BLaER1 (cell line): ENCODE results near the gene RASD1.

Source experiments
- H3K27ac ChIP-seq: shearing (Covaris generic); formaldehyde crosslinking; 2 replicates; pipeline ENCODE4 v1.8.1; 2022
- H3K27me3 ChIP-seq: shearing (Covaris generic); formaldehyde crosslinking; 2 replicates; pipeline ENCODE4 v1.8.1; 2022
- H3K36me3 ChIP-seq: shearing (Covaris generic); formaldehyde crosslinking; 2 replicates; pipeline ENCODE4 v1.8.1; 2022
- H3K4me1 ChIP-seq: shearing (Covaris generic); formaldehyde crosslinking; 2 replicates; pipeline ENCODE4 v1.8.1; 2022
- H3K4me2 ChIP-seq: shearing (Covaris generic); formaldehyde crosslinking; 2 replicates; pipeline ENCODE4 v1.8.1; 2022
- H3K4me3 ChIP-seq: shearing (Covaris generic); formaldehyde crosslinking; 2 replicates; pipeline ENCODE4 v1.8.1; 2022
- H3K9ac ChIP-seq: shearing (Covaris generic); formaldehyde crosslinking; 2 replicates; pipeline ENCODE4 v1.8.1; 2022
- H3K9me3 ChIP-seq: shearing (Covaris generic); formaldehyde crosslinking; 2 replicates; pipeline ENCODE4 v1.8.1; 2022
- H4K20me1 ChIP-seq: shearing (Covaris generic); formaldehyde crosslinking; 2 replicates; pipeline ENCODE4 v1.8.1; 2022
- Cebpa-rat ChIP-seq: shearing (Covaris generic); IDR thresholded peaks from 2 replicates; pipeline ENCODE4 v1.8.1; 2022

The RASD1 gene

DNA sequence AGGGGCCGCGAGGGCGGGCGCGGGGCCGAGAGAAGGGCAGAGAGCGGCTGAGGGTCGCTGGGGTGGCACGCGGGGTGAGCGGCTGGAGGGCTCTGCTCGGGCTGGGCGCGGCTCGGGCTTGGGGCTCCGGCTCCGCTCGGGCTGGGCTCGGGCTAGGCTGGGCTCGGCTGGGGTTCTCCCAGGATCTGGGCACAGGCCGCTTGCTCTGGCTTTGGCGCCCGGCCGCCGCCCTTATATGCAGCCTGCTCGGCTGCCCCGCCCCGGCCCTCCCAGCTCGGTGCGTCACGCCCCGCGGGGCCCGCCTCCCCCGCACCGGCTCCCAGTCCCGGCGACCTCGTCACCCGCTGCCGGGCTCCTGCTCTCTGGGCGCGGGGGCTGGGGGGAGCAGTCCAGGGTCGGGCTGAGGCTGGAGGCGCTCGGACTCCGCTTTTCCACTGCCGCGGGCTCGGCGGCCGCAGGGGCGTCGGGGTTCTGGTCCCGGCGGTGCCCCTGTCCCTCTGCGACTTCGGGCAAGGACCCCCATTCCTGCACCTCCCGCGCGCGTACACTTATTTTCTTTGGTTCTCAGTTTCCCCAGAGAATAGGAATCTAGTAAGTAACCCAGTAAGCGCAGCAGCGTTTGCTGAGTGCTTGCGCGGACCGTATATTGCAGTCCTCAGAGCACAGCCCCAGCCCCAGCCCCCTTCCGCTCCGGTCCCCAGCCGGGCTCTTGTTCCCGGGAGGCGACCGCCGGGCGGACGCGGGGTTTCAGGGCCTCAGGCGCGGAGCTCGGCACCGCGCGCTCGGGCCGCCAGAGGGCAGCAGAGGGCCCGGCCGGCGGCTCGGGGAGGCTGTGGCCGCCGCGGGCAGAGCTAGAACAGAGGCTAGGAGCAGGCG lies at the start of gene RASD1:
Gene RASD1, minus strand, starts transcription at position 207 of the 876 bp plus-strand sequence. CDS start 214 bp downstream, outside the sequence.
- H4K20me1 ChIP-seq, result peaks cover 41% of the 10 kb centered on the region
- H3K9ac ChIP-seq, result peak within 1 kb of the TSS; percentile 82
- TF ChIP-seq Cebpa-rat, result no peak
- peak within 1 kb of the TSS; percentile 77 for H3K4me3 ChIP-seq
- no peaks in the 10 kb centered on the region for H3K9me3 ChIP-seq
- peak within 1 kb of the TSS; percentile 75 for H3K27ac ChIP-seq
- peak within 1 kb of the TSS; percentile 100 for H3K4me2 ChIP-seq
- H3K4me1 ChIP-seq, result peaks cover 72% of the 10 kb centered on the region
- peaks cover 12% of the 10 kb centered on the region; the same call in 1 of the 2 replicates for H3K36me3 ChIP-seq
- H3K27me3 ChIP-seq, result peaks cover 20% of the 10 kb centered on the region

- H4K20me1 ChIP-seq, result no peaks in the 10 kb centered on the region
- no peaks in the 10 kb centered on the region for H3K9me3 ChIP-seq
- peaks cover 84% of the 10 kb centered on the region for H3K4me1 ChIP-seq
- H3K9ac ChIP-seq, result no peak overlapping the region
- no peaks in the 10 kb centered on the region for H3K27me3 ChIP-seq
- TF ChIP-seq Cebpa-rat, result no peak
- 0 out of 2 replicates have a peak overlapping the region, but pooled peaks have one; percentile 61 for H3K27ac ChIP-seq
- no peaks in the 10 kb centered on the region for H3K36me3 ChIP-seq
- H3K4me2 ChIP-seq, result no peak overlapping the region
- no peak overlapping the region for H3K4me3 ChIP-seq
These were observed 49.8 kb upstream of the RASD1 start for GRCh38 chr17:17545984-17546383.

GRCh38 chr17:17545031-17545820 lies 49.0 kb upstream of the RASD1 start:
- TF ChIP-seq Cebpa-rat, result no peak
- H3K27me3 ChIP-seq, result no peaks in the 10 kb centered on the region
- H4K20me1 ChIP-seq, result no peaks in the 10 kb centered on the region
- H3K4me1 ChIP-seq, result peaks cover 84% of the 10 kb centered on the region
- no peaks in the 10 kb centered on the region for H3K9me3 ChIP-seq
- H3K27ac ChIP-seq, result peak overlapping the region; percentile 61
- no peaks in the 10 kb centered on the region for H3K36me3 ChIP-seq
- H3K9ac ChIP-seq, result no peak overlapping the region
- peak overlapping the region; percentile 75 for H3K4me2 ChIP-seq
- H3K4me3 ChIP-seq, result no peak overlapping the region

- peaks cover 87% of the 10 kb centered on the region for H3K4me1 ChIP-seq
- no peak for TF ChIP-seq Cebpa-rat
- no peak overlapping the region for H3K9ac ChIP-seq
- H3K9me3 ChIP-seq, result no peaks in the 10 kb centered on the region
- H4K20me1 ChIP-seq, result no peaks in the 10 kb centered on the region
- no peaks in the 10 kb centered on the region for H3K36me3 ChIP-seq
- peak overlapping the region; percentile 75 for H3K4me2 ChIP-seq
- H3K27me3 ChIP-seq, result no peaks in the 10 kb centered on the region
- H3K4me3 ChIP-seq, result no peak overlapping the region
- H3K27ac ChIP-seq, result no peak overlapping the region
These were observed 46.9 kb upstream of the RASD1 start for GRCh38 chr17:17542906-17543635.

- H3K27me3 ChIP-seq, result no peaks in the 10 kb centered on the region
- peak overlapping the region; percentile 8; the same call in 1 of the 2 replicates for H3K9ac ChIP-seq
- no peak overlapping the region for H3K4me3 ChIP-seq
- H3K9me3 ChIP-seq, result no peaks in the 10 kb centered on the region
- no peaks in the 10 kb centered on the region for H3K36me3 ChIP-seq
- H4K20me1 ChIP-seq, result no peaks in the 10 kb centered on the region
- H3K4me1 ChIP-seq, result peaks cover 79% of the 10 kb centered on the region
- peak overlapping the region; percentile 75 for H3K4me2 ChIP-seq
- no peak for TF ChIP-seq Cebpa-rat
- peak overlapping the region; percentile 55 for H3K27ac ChIP-seq
These were observed 45.4 kb upstream of the RASD1 start for GRCh38 chr17:17541640-17542001.

- H3K27me3 ChIP-seq, result no peaks in the 10 kb centered on the region
- peak overlapping the region; percentile 55 for H3K27ac ChIP-seq
- peak overlapping the region; percentile 8; the same call in 1 of the 2 replicates for H3K9ac ChIP-seq
- H3K9me3 ChIP-seq, result no peaks in the 10 kb centered on the region
- no peak for TF ChIP-seq Cebpa-rat
- no peaks in the 10 kb centered on the region for H4K20me1 ChIP-seq
- H3K4me1 ChIP-seq, result peaks cover 79% of the 10 kb centered on the region
- H3K36me3 ChIP-seq, result no peaks in the 10 kb centered on the region
- H3K4me3 ChIP-seq, result no peak overlapping the region
- peak overlapping the region; percentile 75 for H3K4me2 ChIP-seq
These were observed 44.9 kb upstream of the RASD1 start for GRCh38 chr17:17540935-17541639.

DNA sequence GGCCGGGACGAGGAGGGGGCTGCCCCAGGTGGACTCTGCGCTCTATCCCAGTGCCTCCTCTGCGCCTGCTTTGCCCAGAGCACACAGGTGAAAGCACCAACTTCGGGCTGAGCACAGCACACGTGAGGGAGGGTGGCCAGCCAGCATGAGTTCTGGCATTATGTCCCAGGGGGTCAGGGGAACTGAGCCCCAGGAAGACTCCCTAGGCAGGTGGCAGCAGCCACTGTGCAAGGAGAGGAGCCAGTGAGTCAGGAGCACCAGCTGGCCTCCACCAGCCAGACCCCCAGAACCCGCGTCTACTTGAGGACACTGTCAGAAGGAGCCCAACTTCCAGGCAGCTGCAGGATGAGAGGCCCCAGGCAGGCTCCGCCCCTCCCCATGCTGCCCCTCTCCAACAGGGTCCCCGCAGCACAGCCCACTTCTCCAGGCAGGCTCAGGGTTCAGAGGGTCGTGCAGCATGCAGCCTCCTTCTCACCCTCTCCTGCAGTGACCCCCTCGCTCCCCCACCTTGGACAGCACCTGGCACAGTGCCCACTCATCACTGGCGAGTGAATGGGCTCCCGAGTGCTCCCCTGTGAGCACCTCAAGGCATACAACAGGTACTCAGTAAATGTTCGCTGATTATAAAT lies 44.2 kb upstream of the RASD1 start:
- Histone ChIP-seq H3K9ac (peak overlapping the region; percentile 19; the same call in 1 of the 2 replicates), H3K36me3 (no peaks in the 10 kb centered on the region), H3K27me3 (no peaks in the 10 kb centered on the region), H3K4me1 (peaks cover 79% of the 10 kb centered on the region), H3K9me3 (no peaks in the 10 kb centered on the region), H3K27ac (peak overlapping the region; percentile 56), H3K4me3 (no peak overlapping the region), H3K4me2 (peak overlapping the region; percentile 75), H4K20me1 (no peaks in the 10 kb centered on the region)
- TF ChIP-seq Cebpa-rat, result no peak

- Histone ChIP-seq H3K9ac (no peak overlapping the region; the same call in 1 of the 2 replicates), H3K27ac (peak overlapping the region; percentile 51), H3K9me3 (no peaks in the 10 kb centered on the region), H3K27me3 (no peaks in the 10 kb centered on the region), H3K4me1 (peaks cover 75% of the 10 kb centered on the region), H3K4me2 (peak overlapping the region; percentile 75), H3K36me3 (no peaks in the 10 kb centered on the region), H3K4me3 (no peak overlapping the region), H4K20me1 (no peaks in the 10 kb centered on the region)
- no peak for TF ChIP-seq Cebpa-rat
These were observed 43.4 kb upstream of the RASD1 start for GRCh38 chr17:17539591-17539990.
